ENCODE data around the gene PPME1.

The PPME1 gene

DNA sequence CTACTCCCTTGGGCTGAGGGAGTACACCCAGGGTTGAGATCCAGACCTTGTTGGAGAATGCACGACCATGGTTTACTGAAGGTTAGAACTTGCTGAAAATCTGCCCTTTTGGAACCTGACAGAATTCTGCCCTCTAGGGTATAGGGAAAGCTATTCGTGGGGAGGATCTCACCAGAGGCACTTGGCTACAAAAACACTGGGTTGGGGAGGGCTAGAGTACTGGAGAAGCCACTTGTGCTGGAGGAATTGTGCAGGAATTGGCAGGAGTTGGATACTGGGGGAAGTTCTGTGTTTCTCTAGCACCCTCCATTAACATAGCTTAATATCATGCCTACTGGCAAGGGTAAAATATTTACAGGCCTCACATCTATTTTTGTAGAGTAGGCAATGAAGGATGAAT is 55.8 kb downstream of the PPME1 start:
- DNase-seq (ENCODE audit: low read depth), result no peak

DNA sequence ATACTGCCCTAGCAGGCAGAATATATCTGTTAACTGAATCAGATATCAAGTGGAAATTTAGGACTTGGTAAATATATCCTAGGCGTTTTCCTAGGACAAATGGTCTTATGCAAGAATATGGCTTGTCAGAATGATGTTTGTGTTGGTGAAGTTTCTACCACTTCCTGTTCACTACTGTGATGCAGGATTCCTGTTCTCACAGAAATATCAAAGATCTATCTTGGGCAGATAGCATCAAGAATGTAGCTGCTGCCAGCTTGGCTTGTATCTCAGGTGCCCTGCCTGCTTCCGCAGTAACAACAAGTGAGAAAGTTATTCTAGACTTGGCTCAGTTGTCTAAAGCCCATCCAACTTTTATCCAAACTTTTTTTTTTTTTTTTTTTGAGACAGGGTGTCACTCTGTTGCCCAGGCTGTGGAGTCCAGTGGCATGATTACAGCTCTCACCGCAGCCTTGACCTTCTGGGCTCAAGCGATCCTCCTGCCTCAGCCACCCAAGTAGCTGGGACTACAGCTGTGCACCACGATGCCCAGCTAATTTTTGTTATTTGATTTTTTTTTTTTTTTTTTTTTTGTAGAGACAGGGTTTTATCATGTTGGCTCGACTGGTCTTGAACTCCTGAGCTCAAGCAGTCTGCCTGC is 61.3 kb downstream of the PPME1 start:
- peak; percentile 52 for DNase-seq (ENCODE audit: low read depth)

DNA sequence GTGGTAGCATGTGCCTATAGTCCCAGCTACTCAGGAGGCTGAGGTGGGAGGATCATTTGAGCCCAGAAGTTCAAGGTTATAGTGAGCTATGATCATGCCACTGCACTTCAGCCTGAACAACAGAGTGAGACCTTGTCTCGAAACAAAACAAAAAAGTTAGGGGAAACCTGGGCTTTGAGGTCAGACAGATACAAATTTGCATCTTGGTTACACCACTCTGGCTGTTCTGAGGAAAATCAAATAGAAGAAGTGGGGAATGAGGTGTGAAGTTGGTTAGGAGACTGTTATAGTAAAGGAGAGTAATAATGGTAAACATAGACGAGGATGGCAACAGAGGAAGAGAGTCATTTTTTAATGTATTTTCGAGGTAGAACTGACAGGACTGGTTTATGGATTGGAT is 62.6 kb downstream of the PPME1 start:
- DNase-seq (ENCODE audit: low read depth), result no peak

DNA sequence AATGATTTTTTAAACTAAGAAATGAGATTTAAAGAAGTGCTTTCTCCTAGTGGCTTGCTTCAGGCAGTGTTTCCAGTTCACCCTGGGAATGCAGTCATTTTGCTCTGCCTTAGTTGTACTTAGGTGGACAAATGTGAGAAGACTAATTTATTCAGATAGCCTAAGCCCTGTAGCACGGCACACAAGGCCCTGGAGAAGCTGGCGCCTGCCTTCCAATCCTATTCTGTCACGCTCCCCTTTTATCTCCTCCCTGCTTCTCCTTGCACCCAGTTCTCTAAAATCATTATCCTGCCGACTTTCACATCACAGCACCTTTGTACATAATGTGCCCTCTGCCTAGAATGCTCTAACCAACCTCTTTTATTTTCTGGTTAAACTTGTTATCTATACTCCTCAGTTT is 64.0 kb downstream of the PPME1 start:
- DNase-seq (ENCODE audit: low read depth), result no peak

DNA sequence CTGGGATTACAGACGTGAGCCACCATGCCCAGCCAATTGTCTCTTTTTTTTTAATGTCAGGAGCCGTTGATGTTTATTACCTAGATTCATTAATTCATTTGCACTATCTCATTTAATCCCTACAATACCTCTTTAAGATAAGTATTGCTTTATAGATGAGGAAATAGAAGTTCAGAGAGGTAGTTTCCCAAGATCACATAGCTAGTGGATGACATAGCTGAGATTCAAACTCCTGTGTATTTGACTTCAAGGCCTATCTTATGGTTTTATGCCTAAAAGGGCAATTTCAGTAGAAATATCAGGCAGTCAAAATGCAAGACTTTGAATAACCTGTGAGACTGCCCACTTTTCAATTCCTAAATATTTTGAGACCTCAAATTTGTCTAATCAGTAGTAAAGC is 66.5 kb downstream of the PPME1 start:
- peak; percentile 57 for DNase-seq (ENCODE audit: low read depth)

DNA sequence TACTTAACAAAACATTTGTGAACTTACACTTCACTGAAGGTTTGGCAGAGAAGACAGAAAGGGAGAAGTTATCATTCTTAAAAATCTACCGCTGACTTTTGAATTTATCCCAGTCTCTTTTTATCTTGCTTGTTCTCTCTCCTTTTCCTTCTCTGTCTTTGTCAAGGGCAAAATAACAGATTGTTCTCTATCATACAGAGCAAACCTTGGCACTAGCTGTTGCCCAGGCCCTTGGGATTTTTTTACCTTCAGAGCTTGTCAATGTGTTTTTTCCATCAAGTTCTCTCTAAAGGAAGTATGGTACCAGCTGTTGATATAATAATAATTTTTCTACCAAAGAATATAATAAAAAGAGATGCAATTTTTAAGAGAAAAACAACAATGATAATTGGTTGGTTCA is 67.2 kb downstream of the PPME1 start:
- DNase-seq (ENCODE audit: low read depth), result no peak

DNA sequence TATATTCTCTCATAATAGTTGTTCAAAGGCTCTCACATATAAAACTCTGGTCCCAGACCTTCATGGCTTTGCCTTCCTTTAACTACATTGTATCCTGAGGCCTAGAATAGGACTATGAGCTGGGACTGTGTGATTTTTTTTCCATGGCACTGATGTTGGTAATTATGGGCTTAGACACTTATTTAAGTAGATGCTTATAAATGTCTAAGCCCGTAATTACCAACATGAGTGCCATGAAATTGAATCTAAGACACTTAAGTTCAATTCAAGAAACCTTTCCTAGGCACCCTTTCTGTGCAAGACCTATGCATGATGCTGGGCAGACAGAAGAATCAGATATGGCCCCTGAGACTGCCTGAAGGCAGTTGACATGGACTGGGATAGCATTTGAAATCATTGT is 77.4 kb downstream of the PPME1 start:
- DNase-seq (ENCODE audit: low read depth), result no peak

DNA sequence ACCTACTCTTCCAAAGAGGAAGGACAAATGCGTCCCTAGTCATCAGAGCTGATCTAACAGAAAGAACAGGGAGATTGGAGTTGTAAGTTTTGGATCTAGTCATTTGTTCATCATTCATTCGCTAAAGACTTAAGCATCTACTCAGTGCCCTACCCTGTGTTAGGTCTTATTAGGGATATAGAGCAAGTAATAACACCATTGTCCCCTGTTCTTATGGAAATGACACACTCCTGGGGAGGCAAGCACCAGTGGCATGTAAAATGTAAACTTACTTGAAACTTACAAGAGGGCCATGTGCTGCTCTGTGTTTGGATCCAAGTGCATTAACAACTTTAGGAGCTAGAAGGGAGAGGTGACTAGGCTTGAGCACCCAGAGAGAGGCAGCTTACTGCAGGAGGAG is 78.4 kb downstream of the PPME1 start:
- no peak for DNase-seq (ENCODE audit: low read depth)

DNA sequence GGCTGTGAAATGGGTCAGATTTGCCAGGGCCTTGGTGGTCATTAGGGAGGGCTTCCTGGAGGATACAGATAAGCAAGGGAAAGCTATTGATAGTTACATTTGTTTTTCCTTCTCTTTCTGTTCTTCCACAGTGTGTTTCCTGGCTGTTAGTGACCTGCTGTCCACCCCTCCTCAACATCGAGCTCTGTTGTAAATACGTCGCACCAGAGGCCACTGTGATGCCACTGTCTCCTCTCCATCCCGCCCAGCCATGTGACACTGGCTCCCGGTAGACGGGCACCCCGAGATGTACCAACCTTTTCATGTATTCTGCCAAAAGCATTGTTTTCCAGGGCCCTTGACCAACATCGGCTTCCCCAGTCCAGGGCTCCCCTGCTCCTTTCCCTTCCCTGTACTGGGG is 82.3 kb downstream of the PPME1 start:
- DNase-seq (ENCODE audit: low read depth), result no peak

DNA sequence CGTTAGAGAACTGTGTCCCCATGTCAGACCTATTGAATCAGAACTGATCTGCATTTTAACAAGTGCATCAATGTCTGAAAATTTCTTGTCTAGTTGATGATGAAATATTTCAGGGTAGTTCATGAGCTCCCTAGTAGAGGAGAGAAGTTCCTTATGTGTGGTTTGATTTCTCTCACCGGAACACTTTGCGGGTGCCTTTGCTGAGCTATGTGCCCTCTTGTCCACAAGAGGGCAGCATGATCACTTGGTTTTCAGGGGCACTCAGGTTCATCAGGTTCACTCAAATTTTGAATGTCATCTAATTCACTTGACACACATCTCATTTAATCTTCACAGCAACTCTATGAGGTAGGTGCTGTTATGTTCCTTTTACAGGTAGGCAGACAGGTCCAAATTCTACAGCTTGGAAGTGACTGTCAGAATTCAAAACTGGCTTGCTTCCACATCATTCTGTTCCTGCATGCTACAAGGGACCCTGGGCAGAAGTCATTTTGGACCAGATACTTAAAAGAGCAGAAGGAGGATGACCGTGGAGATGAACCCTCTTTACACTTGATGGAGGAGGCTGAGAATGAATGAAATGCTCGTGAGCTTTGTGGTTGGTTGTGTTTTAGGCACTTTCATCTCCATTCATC is 84.8 kb downstream of the PPME1 start:
- DNase-seq (ENCODE audit: low read depth), result peak; percentile 63

DNA sequence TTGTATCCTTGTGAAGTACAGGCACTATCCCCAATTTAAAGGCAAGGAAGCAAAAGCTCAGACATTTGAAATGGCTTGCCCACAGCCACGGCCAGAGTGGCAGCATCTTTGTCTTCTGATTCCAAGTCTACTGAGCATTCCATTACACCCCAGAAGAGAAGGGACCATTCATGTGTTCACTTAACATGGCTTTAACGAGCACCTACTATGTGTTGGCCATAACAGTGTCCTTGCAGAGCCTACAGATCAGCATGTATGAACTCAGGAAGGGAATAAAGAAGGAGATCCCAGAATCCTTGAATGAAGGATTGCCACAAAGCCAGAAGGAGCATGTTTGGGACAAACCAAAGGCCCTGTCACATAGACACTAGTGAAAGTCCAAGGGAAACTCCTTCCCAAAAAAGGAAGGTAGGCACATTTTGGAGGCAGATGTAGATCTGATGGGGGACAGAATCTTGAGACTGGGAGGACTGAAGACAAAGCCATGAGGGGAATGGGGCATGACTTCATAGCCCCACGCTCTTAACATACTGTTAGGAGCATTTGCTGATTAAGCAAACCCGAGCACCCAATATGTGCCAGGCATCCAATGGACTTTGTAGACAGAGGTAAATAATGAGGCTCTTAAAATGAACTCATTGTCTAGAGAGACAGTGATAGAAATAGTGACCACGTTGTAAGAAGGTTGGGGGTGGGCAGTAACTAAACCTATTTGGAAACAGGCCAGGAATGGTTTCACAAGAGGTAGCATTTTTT is 85.5 kb downstream of the PPME1 start:
- peak; percentile 54 for DNase-seq (ENCODE audit: low read depth)

DNA sequence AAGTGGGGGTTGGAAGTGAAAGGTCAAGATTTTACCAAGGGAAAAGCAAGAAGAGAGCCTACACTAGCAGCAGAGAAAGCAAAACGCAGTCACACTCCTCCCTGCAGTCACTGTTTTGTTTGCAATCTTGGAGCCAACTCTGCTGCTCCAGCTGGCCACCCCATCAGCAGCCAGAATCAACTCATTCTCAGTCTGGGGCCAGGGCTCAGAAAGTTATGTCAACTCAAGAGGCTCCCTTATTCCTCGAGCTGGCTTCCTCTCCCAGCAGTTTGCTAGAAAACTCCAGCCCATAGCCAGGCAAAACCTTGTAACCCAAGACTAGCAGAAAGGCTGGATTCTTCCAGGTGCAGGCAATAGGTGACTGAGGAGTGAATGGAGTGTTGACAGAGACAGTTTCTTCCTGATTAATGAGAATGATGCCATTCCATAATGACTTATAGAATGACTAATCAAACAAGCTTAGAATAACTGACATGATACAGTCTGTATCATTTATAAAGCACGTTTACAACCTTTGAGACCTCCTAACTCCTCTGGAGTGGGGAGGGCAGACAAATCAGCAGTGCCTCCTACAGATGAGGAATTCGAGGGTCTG is 87.0 kb downstream of the PPME1 start:
- DNase-seq (ENCODE audit: low read depth), result no peak

DNA sequence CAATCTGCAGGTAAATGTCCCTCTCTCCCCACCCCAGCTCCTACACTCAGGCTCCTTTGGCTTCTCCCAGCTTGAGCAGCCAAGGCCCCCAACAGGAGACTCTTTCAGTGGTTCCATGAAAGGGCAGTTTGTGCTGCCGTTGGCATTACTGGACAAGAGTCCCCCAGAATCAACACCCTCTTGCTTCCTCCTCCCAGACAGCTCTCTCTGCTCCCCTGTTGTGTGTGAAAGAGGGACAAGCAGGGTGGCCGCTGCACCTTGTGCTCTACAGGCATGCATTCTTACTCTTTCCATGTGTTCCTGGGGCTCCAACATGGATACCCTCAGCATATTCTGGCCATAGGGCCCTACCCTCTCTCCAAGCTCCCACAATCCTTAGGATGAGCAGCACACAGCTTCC is 91.6 kb downstream of the PPME1 start:
- no peak for DNase-seq (ENCODE audit: low read depth)

DNA sequence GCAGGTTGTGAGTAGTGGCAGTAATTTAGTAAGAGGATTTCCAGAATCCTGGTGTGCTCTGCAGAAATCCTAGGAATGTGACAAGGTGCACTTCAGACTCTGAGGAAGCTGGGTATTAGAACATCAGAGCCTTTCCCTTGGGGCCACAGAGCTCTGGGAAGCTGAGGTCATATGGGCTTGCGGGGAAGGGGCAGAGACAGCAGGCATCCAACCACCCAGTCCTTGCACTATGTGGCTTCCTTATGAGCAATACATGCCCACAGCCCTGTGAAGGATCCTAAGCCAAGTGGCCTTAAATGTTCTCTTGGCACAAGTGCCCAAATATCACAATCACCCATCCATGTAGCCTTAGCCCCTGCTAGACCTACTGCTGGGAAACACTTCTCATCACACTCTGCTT is 94.2 kb downstream of the PPME1 start:
- DNase-seq (ENCODE audit: low read depth), result peak; percentile 33

DNA sequence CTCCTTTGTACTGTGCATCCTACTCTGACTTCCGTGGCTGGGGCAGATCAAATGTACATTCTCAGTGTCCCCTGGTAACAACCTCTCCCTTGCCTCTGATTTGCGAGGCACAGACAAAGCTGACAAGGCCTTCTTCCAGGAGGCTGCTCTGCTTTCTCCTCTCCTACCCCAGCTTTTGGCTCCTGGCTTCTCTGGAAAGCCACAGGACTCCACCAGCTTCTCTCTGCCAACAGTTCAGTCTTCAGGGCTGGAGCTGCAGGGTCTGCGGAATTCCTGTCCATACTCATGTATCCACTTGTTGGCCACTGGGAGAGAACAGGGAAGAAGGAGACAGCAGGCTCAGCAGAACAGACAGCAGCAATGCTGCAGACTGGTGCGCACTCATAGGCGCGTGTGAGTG is 95.9 kb downstream of the PPME1 start:
- DNase-seq (ENCODE audit: low read depth), result no peak

DNA sequence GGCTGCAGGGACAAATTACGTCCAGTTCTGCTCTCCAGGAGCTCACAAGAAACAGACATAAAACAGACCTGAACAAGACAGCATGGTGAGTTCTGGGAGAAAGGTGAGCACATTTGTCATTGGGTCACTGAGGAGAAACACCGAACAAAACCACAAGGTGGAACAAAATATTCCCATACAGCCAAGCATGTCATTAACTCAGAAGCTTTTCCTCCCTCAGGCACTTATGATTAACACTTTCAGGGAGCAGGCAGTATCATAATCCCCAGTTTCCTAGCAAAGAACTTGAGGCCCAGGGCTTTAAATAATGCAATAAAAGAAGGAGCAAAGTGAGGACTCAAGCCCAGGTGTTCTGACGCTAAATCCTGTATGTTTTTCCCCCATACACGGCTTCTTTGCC is 97.4 kb downstream of the PPME1 start:
- DNase-seq (ENCODE audit: low read depth), result no peak

DNA sequence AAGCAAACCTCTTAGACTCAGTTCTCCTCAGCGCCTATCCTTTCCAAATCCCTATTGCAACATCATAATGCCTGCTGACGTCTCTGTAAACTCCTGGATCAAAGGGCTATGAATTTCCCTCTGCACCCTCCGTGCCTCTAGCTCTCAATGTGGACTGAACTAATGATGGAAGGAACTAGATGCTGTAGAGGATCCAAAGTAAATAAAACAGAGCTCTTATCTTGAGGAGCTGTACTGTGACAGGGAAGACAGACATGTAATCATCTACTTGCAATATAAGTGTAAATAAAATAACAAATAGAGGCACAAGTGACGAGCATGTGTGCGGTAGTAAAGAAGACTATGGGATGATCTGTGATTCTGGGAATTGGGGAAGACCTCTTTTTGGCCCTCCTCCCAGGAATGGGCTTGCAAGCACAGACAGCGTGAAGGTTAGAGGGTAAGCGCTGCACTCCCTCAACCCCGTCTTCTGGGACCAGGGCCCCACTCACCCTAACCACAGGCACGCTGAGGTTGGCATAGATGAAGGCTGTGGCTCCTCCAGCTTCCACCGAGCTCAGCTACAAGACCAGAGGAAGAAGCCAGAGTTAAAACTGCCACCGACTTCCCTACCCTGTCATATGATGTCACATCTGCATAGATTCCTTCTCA is 98.2 kb downstream of the PPME1 start:
- DNase-seq (ENCODE audit: low read depth), result peak; percentile 97

DNA sequence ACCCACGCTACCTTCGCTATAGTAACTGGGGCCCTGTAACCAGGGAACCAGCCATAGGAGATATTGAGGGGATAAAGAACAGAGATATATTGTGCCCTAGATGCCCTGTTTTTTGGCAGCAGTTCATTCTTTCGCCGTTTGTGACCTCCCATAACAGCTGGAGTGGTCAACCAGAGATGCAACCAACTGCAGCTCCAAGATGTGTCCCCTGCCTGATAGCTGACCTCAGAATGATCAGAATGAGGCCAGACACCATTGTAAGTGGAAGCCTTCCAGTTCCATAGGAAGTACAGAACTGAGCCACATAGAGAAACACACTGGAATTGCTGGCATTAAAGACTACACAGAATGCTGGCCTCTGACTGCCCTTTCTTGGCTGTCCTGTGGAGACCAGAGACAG is 101.2 kb downstream of the PPME1 start:
- DNase-seq (ENCODE audit: low read depth), result no peak

DNA sequence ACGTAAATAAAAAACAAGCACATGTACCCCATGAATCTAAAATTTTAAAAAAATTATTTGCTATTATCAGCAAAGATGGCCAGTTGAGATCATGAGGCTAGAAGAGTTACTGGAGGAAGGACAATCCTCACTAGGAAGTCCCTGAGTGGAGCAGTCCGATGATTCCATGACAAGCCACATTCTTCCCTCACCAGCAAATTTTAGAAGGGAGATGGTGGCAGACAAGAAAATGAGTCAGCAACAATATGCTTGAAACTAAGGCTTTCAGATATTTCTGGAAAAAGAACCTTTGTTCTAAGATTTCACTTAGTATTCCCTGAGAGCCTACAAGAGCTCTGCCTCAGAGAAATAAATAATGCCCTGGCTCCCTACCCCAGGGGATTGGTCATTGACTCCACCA is 105.5 kb downstream of the PPME1 start:
- no peak for DNase-seq (ENCODE audit: low read depth)

DNA sequence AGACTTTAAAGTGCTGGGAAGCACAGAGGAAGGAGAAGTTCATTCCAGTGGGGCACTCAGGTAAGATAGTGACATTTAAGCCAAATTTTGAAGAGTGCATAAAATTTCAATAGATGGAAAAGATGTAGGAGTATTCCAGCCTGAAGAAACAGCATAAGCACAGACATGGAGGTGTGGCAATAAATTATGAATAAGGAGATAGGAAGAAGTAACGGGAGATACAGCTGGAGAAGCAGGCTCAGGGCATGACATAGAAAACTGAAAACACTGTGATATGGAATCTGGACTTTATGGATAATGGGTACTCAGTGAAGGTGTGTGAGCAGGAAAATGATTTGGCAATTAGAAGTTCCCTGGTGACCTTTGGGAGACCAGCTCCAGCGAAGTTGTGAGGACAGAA is 107.0 kb downstream of the PPME1 start:
- DNase-seq (ENCODE audit: low read depth), result peak; percentile 59

DNA sequence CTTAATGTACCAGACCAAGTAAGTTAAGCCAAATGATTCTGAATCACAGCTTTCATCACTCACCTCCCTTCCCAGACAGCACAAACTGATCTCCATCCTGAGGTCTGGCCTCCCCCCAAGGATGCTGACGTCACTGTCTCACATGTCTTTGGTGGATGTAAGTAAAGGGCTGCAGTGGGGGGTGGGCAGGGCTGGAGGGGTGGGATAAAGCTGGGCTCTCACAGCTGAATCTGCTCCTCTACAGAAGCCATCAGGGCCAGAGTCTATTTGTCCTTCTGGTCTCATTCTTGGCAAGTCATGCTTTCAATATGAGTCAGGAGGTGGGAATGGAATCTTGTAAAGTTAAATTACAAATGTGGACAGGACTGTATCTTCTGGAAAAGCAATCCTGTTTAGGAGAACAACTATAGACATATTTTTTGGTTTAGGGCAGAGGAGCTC is 107.7 kb downstream of the PPME1 start:
- DNase-seq (ENCODE audit: low read depth), result peak; percentile 100

DNA sequence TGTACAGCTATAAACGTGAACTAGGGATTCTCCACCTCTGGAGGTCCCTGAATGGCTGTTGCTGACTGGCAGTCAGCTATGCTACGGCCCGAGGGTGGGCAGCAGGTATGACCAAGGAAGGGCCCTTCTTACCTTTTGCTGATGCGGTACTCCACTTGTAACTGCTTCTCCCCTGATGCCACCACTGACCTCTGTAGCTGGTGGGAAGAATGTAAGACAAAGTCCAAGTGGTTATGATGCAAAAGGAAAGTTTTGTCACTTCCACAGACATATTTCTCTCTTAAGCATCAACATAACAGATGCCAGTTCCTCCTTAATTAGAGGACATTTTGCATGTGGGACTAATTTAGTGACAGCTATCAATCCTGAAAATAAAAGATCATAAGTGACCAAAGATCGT is 108.2 kb downstream of the PPME1 start:
- DNase-seq (ENCODE audit: low read depth), result no peak

DNA sequence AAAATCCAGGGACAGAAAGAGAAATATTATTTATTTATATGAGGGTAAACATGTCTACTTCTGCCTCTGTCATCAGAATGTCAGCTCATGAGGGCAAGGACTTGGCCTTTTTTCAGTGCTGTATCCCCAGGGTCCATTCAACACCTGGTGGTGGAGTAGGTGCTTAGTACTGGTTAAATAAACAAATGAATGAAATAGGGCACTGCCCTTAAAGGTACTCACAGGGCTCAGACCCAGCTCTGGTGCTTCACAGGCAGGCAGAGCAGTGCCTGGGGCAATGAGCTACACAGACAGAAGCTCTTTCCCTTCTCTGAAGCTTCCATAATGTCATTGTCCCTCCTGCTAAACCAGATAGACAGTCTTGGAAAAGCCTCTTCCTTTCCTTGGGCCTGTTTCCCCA is 109.4 kb downstream of the PPME1 start:
- DNase-seq (ENCODE audit: low read depth), result no peak

Measured in amniotic epithelial cell (primary cell).